Neural cell (in vitro differentiated cells): ENCODE data around the gene RNF157. TPM values are rescaled to one million over a fixed set of nuclear protein-coding genes. Genes with fewer than 3 reads are reported as not detected.

ENCODE experiments used
- H2AFZ ChIP-seq: fragments of 200-600, 300-800 bp; sonication (generic), shearing (Covaris generic); 2 replicates; pipeline ENCODE4 v1.6.0; 2014; ENCODE audit warnings: low read depth, mild to moderate bottlenecking, antibody characterized with exemption, low read length, moderate library complexity
- H3F3A ChIP-seq: fragments of 200-600 bp; shearing (Covaris generic); 2 replicates; pipeline ENCODE4 v1.6.1; 2016; ENCODE audit warnings: mild to moderate bottlenecking, moderate library complexity, mixed read lengths, antibody characterized with exemption, low read length; ENCODE audit not compliant: insufficient read depth, poor library complexity, severe bottlenecking
- H3K27ac ChIP-seq: fragments of 200-600, 300-800 bp; sonication (generic), shearing (Covaris generic); 2 replicates; pipeline ENCODE4 v1.5.1; 2014; ENCODE audit warnings: mild to moderate bottlenecking, low read length, moderate library complexity
- H3K27me3 ChIP-seq: fragments of 300-800, 200-600 bp; sonication (generic), shearing (Covaris generic); 2 replicates; pipeline ENCODE4 v1.6.0; 2014; ENCODE audit warnings: mild to moderate bottlenecking, low read depth, low read length, moderate library complexity; ENCODE audit not compliant: insufficient read depth
- H3K36me3 ChIP-seq: fragments of 300-800, 200-600 bp; sonication (generic), shearing (Covaris generic); 2 replicates; pipeline ENCODE4 v1.5.1; 2014; ENCODE audit warnings: mild to moderate bottlenecking, antibody characterized with exemption, low read length, moderate library complexity; ENCODE audit not compliant: insufficient read depth
- H3K4me2 ChIP-seq: fragments of 300-800, 200-600 bp; sonication (generic), shearing (Covaris generic); 2 replicates; pipeline ENCODE4 v1.6.0; 2014; ENCODE audit warnings: mild to moderate bottlenecking, low read length
- H3K4me3 ChIP-seq: fragments of 300-800, 200-600 bp; sonication (generic), shearing (Covaris generic); 2 replicates; pipeline ENCODE4 v1.5.1; 2014; ENCODE audit warnings: mild to moderate bottlenecking, low read length, moderate library complexity
- H3K79me2 ChIP-seq: fragments of 200-600 bp; shearing (Covaris generic); replicated peaks from 2 replicates; pipeline ENCODE4 v1.6.0; 2014; ENCODE audit warnings: mild to moderate bottlenecking, low read length, moderate library complexity; ENCODE audit not compliant: insufficient read depth
- H3K9ac ChIP-seq: fragments of 300-800, 200-600 bp; sonication (generic), shearing (Covaris generic); 2 replicates; pipeline ENCODE4 v1.6.1; 2016; ENCODE audit warnings: mild to moderate bottlenecking, low read length, mixed read lengths
- H3K9me2 ChIP-seq: fragments of 200-600 bp; shearing (Covaris generic); 2 replicates; pipeline ENCODE4 v1.6.1; 2016; ENCODE audit warnings: mild to moderate bottlenecking, low read length, mixed read lengths; ENCODE audit not compliant: insufficient read depth
- H3K9me3 ChIP-seq: fragments of 200-600, 300-800 bp; sonication (generic), shearing (Covaris generic); 2 replicates; pipeline ENCODE4 v1.6.1; 2016; ENCODE audit warnings: mild to moderate bottlenecking, mixed run types, low read length, moderate library complexity, mixed read lengths
- H4K20me1 ChIP-seq: fragments of 200-600 bp; shearing (Covaris generic); 2 replicates; pipeline ENCODE4 v1.6.1; 2016; ENCODE audit warnings: mild to moderate bottlenecking, mixed run types; ENCODE audit not compliant: insufficient read depth
- EP300 ChIP-seq: fragments of 450-650 bp; conservative IDR thresholded peaks from 2 replicates; pipeline ENCODE4 v1.6.1; 2014; ENCODE audit warnings: antibody characterized with exemption, mild to moderate bottlenecking, moderate library complexity; ENCODE audit not compliant: poor library complexity, severe bottlenecking
- EZH2 ChIP-seq: fragments of 200-600, 300-800 bp; shearing (Covaris generic), sonication (generic); IDR thresholded peaks from 2 replicates; pipeline ENCODE4 v1.6.1; 2014; ENCODE audit warnings: antibody characterized with exemption, low read length, borderline replicate concordance, mild to moderate bottlenecking; ENCODE audit not compliant: insufficient read depth, poor library complexity, severe bottlenecking
- MXI1 ChIP-seq: fragments of 450-650 bp; conservative IDR thresholded peaks from 2 replicates; pipeline ENCODE4 v1.6.1; 2014; ENCODE audit warnings: antibody characterized with exemption, mild to moderate bottlenecking; ENCODE audit not compliant: poor library complexity, severe bottlenecking
- POLR2AphosphoS5 ChIP-seq: IDR thresholded peaks from 2 replicates; pipeline ENCODE4 v1.6.1; 2012
- RAD21 ChIP-seq: fragments of 450-650 bp; conservative IDR thresholded peaks from 2 replicates; pipeline ENCODE4 v1.6.1; 2014; ENCODE audit warnings: antibody characterized with exemption, mild to moderate bottlenecking, moderate library complexity
- SMC3 ChIP-seq: fragments of 450-650 bp; conservative IDR thresholded peaks from 2 replicates; pipeline ENCODE4 v1.6.1; 2014; ENCODE audit warnings: antibody characterized with exemption, mild to moderate bottlenecking, moderate library complexity; ENCODE audit not compliant: poor library complexity
- TAF1 ChIP-seq: IDR thresholded peaks from 2 replicates; pipeline ENCODE4 v1.6.1; 2012; ENCODE audit warnings: low read depth
- polyA plus RNA-seq: library from polyadenylated mRNA; depleted of rRNA; stranded (reverse); fragments of >200 nt; gene quantifications from 2 replicates; pipeline ENCODE4 v1.2.3, GENCODE V29; 2014
- TF ChIP-seq, protein P1 (sequence below): fragments of 450-650 bp; IDR thresholded peaks from 2 replicates; pipeline ENCODE4 v1.5.1; 2014; ENCODE audit warnings: antibody characterized with exemption, mild to moderate bottlenecking, moderate library complexity; ENCODE audit not compliant: poor library complexity, severe bottlenecking
- TF ChIP-seq, protein P2 (sequence below): IDR thresholded peaks from 2 replicates; pipeline ENCODE4 v1.6.1; 2012; ENCODE audit warnings: borderline replicate concordance

The RNF157 gene
- polyA plus RNA-seq, 1 donor from 2014 or later = 15.9 TPM

DNA sequence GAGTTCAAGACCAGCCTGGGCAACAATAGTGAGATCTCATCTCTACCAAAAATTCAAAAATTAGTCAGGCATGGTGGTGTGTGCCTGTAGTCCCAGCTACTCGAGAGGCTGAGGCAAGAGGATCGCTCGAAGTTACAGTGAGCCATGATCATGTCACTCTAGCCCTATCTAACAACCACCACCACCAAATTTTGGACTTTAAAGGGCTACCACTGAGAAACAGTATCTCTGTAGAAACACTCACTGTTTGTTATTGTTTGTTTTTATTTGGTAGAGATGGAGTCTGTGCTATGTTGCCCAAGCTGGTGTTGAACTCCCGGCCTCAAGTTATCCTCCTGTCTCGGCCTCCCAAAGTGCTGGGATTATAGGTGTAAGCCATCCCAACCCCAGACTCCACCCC lies 23.6 kb upstream of the RNF157 start:
- no peaks in the 10 kb centered on the region for H3K9me2 ChIP-seq
- H3K36me3 ChIP-seq = no peaks in the 10 kb centered on the region
- no peak overlapping the region for H3K4me2 ChIP-seq
- H3K4me3 ChIP-seq = no peak overlapping the region
- no peaks in the 10 kb centered on the region for H3K27me3 ChIP-seq
- no peak overlapping the region for H2AFZ ChIP-seq
- TF ChIP-seq MXI1 (no peak), RAD21 (no peak), EZH2 (no peak), POLR2AphosphoS5 (no peak), EP300 (no peak), TAF1 (no peak), SMC3 (no peak)
- TF ChIP-seq, protein P1, sequence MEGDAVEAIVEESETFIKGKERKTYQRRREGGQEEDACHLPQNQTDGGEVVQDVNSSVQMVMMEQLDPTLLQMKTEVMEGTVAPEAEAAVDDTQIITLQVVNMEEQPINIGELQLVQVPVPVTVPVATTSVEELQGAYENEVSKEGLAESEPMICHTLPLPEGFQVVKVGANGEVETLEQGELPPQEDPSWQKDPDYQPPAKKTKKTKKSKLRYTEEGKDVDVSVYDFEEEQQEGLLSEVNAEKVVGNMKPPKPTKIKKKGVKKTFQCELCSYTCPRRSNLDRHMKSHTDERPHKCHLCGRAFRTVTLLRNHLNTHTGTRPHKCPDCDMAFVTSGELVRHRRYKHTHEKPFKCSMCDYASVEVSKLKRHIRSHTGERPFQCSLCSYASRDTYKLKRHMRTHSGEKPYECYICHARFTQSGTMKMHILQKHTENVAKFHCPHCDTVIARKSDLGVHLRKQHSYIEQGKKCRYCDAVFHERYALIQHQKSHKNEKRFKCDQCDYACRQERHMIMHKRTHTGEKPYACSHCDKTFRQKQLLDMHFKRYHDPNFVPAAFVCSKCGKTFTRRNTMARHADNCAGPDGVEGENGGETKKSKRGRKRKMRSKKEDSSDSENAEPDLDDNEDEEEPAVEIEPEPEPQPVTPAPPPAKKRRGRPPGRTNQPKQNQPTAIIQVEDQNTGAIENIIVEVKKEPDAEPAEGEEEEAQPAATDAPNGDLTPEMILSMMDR = no peak
- TF ChIP-seq, protein P2, sequence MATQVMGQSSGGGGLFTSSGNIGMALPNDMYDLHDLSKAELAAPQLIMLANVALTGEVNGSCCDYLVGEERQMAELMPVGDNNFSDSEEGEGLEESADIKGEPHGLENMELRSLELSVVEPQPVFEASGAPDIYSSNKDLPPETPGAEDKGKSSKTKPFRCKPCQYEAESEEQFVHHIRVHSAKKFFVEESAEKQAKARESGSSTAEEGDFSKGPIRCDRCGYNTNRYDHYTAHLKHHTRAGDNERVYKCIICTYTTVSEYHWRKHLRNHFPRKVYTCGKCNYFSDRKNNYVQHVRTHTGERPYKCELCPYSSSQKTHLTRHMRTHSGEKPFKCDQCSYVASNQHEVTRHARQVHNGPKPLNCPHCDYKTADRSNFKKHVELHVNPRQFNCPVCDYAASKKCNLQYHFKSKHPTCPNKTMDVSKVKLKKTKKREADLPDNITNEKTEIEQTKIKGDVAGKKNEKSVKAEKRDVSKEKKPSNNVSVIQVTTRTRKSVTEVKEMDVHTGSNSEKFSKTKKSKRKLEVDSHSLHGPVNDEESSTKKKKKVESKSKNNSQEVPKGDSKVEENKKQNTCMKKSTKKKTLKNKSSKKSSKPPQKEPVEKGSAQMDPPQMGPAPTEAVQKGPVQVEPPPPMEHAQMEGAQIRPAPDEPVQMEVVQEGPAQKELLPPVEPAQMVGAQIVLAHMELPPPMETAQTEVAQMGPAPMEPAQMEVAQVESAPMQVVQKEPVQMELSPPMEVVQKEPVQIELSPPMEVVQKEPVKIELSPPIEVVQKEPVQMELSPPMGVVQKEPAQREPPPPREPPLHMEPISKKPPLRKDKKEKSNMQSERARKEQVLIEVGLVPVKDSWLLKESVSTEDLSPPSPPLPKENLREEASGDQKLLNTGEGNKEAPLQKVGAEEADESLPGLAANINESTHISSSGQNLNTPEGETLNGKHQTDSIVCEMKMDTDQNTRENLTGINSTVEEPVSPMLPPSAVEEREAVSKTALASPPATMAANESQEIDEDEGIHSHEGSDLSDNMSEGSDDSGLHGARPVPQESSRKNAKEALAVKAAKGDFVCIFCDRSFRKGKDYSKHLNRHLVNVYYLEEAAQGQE = no peak
- H3K9ac ChIP-seq = no peak overlapping the region
- no peaks in the 10 kb centered on the region for H3F3A ChIP-seq
- H3K79me2 ChIP-seq = peaks cover 24% of the 10 kb centered on the region
- H3K27ac ChIP-seq = no peak overlapping the region
- H4K20me1 ChIP-seq = no peaks in the 10 kb centered on the region
- no peaks in the 10 kb centered on the region for H3K9me3 ChIP-seq

DNA sequence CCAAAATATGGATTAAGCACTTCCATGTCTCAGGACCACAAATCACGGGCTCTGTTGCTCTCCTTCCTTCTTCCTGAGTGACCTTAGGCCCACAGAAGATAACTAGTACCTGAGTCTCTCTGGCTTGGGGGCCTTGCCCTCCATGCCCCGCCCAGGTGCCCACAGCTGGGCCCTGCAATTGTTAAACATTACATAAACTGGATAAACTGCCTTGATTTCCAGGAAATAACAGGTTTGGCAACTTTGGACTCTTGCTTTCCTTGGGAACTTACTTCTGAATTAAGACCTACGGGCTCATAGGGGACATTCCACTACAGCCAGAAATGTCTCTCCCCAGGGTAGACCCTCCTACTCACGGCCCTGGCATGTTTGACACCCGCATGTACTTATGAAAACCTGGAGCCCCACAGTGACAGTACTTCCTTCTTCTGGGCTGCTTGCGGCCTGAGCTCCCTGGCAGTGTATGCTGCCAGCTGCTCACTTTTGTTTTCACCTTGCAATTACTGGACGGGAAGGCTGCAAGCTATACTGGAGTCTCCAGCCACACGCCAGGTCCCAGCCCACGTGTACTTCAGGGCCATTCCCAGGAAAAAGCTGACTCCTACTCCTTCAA lies 22.5 kb upstream of the RNF157 start:
- Histone ChIP-seq H3K27ac (no peak overlapping the region), H3K9ac (no peak overlapping the region), H3K36me3 (no peaks in the 10 kb centered on the region), H4K20me1 (no peaks in the 10 kb centered on the region), H3K27me3 (no peaks in the 10 kb centered on the region), H3F3A (no peaks in the 10 kb centered on the region), H3K9me3 (no peaks in the 10 kb centered on the region), H3K4me3 (no peak overlapping the region), H3K4me2 (no peak overlapping the region), H2AFZ (no peak overlapping the region), H3K79me2 (peaks cover 19% of the 10 kb centered on the region), H3K9me2 (no peaks in the 10 kb centered on the region)
- TF ChIP-seq EP300 = no peak
- no peak for TF ChIP-seq MXI1
- no peak for TF ChIP-seq POLR2AphosphoS5
- TF ChIP-seq, protein P2 = no peak
- no peak for TF ChIP-seq SMC3
